IMR-90 (cell line): ENCODE results near the gene CST7. TPM values are rescaled to one million over a fixed set of nuclear protein-coding genes. Genes with fewer than 3 reads are reported as not detected.

Experiments
- ATAC-seq: fragments of 200-7000 bp; cut with Tn5 transposase; 2 replicates; pipeline ENCODE4 v1.9.1; 2020; ENCODE audit warnings: low read depth, mild to moderate bottlenecking, moderate library complexity
- BruUV-seq: library from RNA; stranded (reverse); fragments of 400-500 nt; replicated peaks from 2 replicates; lab custom pipeline; 2021; lab: Mats Ljungman, UMichigan
- CTCF ChIA-PET: fragments of 300-600 bp; formaldehyde crosslinking; extraction: SDS; loops from one replicate; lab custom pipeline; 2021; ENCODE audit warnings: antibody characterized with exemption; lab: Yijun Ruan, JAX
- POLR2A ChIA-PET: fragments of 300-600 bp; sonication (Branson Sonifier 250); formaldehyde crosslinking; loops from one replicate; lab custom pipeline; 2022; ENCODE audit warnings: antibody characterized with exemption; ENCODE audit not compliant: unreplicated experiment; lab: Charles Lee
- DNase-seq: peaks from one replicate; pipeline ENCODE4 v3.0.0; 2013
- H2AFZ ChIP-seq: replicated peaks from 2 replicates; pipeline ENCODE3; 2013; ENCODE audit warnings: low read length, mild to moderate bottlenecking; ENCODE audit not compliant: poor library complexity
- H2AK5ac ChIP-seq: 2 replicates; pipeline ENCODE4 v1.6.1; 2013; ENCODE audit warnings: low read depth, low read length, inconsistent platforms
- H2AK9ac ChIP-seq: replicated peaks from 2 replicates; pipeline ENCODE3; 2013; ENCODE audit warnings: mild to moderate bottlenecking, low read depth, low read length, moderate library complexity; ENCODE audit not compliant: poor library complexity
- H2BK120ac ChIP-seq: 2 replicates; pipeline ENCODE4 v1.6.1; 2013; ENCODE audit warnings: low read depth, low read length, inconsistent platforms
- H2BK15ac ChIP-seq: 3 replicates; pipeline ENCODE4 v1.6.1; 2013; ENCODE audit warnings: low read depth, low read length, inconsistent platforms
- H2BK20ac ChIP-seq: 2 replicates; pipeline ENCODE4 v1.6.1; 2013; ENCODE audit warnings: low read depth, mild to moderate bottlenecking, inconsistent platforms, low read length, moderate library complexity
- H2BK5ac ChIP-seq: 2 replicates; pipeline ENCODE4 v1.6.1; 2013; ENCODE audit warnings: mild to moderate bottlenecking, low read depth, low read length, inconsistent platforms; ENCODE audit not compliant: poor library complexity, severe bottlenecking
- H3K14ac ChIP-seq: replicated peaks from 2 replicates; pipeline ENCODE4 v1.6.1; 2013; ENCODE audit warnings: low read depth, low read length, inconsistent platforms
- H3K18ac ChIP-seq: 2 replicates; pipeline ENCODE4 v1.6.1; 2013; ENCODE audit warnings: low read depth, low read length, control low read depth
- H3K23ac ChIP-seq: 2 replicates; pipeline ENCODE4 v1.6.1; 2013; ENCODE audit warnings: low read depth, low read length, inconsistent platforms
- H3K27ac ChIP-seq: 2 replicates; pipeline ENCODE4 v1.5.1; 2013; ENCODE audit warnings: mild to moderate bottlenecking, control low read depth, low read length; ENCODE audit not compliant: insufficient read depth
- H3K27me3 ChIP-seq: 2 replicates; pipeline ENCODE4 v1.6.1; 2013; ENCODE audit warnings: low read length; ENCODE audit not compliant: control insufficient read depth, insufficient read depth
- H3K36me3 ChIP-seq: 2 replicates; pipeline ENCODE4 v1.6.1; 2013; ENCODE audit warnings: low read length, mixed read lengths; ENCODE audit not compliant: control insufficient read depth, insufficient read depth
- H3K4ac ChIP-seq: 2 replicates; pipeline ENCODE4 v1.6.1; 2013; ENCODE audit warnings: low read depth, low read length, inconsistent platforms
- H3K4me1 ChIP-seq: 2 replicates; pipeline ENCODE4 v1.6.1; 2013; ENCODE audit warnings: low read length, mixed read lengths; ENCODE audit not compliant: control insufficient read depth, insufficient read depth
- H3K4me2 ChIP-seq: 2 replicates; pipeline ENCODE4 v1.6.1; 2013; ENCODE audit warnings: low read depth, mild to moderate bottlenecking, control low read depth, low read length, moderate library complexity
- H3K4me3 ChIP-seq: 2 replicates; pipeline ENCODE4 v1.5.1; 2013; ENCODE audit warnings: low read depth, mild to moderate bottlenecking, control low read depth, low read length, moderate library complexity; ENCODE audit not compliant: insufficient read depth
- H3K56ac ChIP-seq: 2 replicates; pipeline ENCODE4 v1.6.1; 2013; ENCODE audit warnings: low read length, inconsistent platforms; ENCODE audit not compliant: insufficient read depth; ENCODE audit errors: extremely low read depth
- H3K79me1 ChIP-seq, 2 experiments: 2 replicates each; pipeline ENCODE4 v1.6.1; 2013; ENCODE audit warnings: low read length in 2 of 2, inconsistent platforms in 1 of 2, low read depth in 1 of 2
- H3K9ac ChIP-seq: 2 replicates; pipeline ENCODE4 v1.6.1; 2013; ENCODE audit warnings: low read depth, low read length, control low read depth
- H3K9me1 ChIP-seq: 2 replicates; pipeline ENCODE4 v1.6.1; 2013; ENCODE audit warnings: low read length, inconsistent platforms; ENCODE audit not compliant: insufficient read depth
- H3K9me3 ChIP-seq: 2 replicates; pipeline ENCODE4 v1.6.1; 2013; ENCODE audit warnings: low read length; ENCODE audit not compliant: control insufficient read depth, insufficient read depth
- H4K20me1 ChIP-seq: 2 replicates; pipeline ENCODE4 v1.6.1; 2013; ENCODE audit warnings: low read length, inconsistent platforms; ENCODE audit not compliant: insufficient read depth
- H4K5ac ChIP-seq: 2 replicates; pipeline ENCODE4 v1.6.1; 2013; ENCODE audit warnings: mild to moderate bottlenecking, low read depth, low read length, control low read depth
- H4K8ac ChIP-seq, 2 experiments: 2 replicates each; pipeline ENCODE4 v1.6.1; 2013; ENCODE audit warnings: low read depth in 2 of 2, low read length in 2 of 2, control low read depth in 1 of 2, inconsistent platforms in 1 of 2
- H4K91ac ChIP-seq: 2 replicates; pipeline ENCODE4 v1.6.1; 2013; ENCODE audit warnings: low read depth, low read length, inconsistent platforms; ENCODE audit not compliant: insufficient read depth
- BHLHE40 ChIP-seq: fragments of 150-350 bp; IDR thresholded peaks from 2 replicates; pipeline ENCODE4 v1.6.1; 2016; ENCODE audit warnings: mild to moderate bottlenecking, low read depth, low read length
- CEBPB ChIP-seq: IDR thresholded peaks from 2 replicates; pipeline ENCODE4 v1.6.1; 2012; ENCODE audit warnings: low read depth, low read length, improper control_type of control experiment
- CHD1 ChIP-seq: IDR thresholded peaks from 2 replicates; pipeline ENCODE4 v1.6.1; 2012; ENCODE audit warnings: low read depth, low read length, improper control_type of control experiment
- FOS ChIP-seq: fragments of 150-350 bp; IDR thresholded peaks from 2 replicates; pipeline ENCODE4 v1.6.1; 2016; ENCODE audit warnings: low read depth, low read length
- MAFK ChIP-seq: IDR thresholded peaks from 2 replicates; pipeline ENCODE4 v1.6.1; 2012; ENCODE audit warnings: low read depth, low read length, improper control_type of control experiment
- MAZ ChIP-seq: IDR thresholded peaks from 2 replicates; pipeline ENCODE4 v1.6.1; 2012; ENCODE audit warnings: low read depth, mild to moderate bottlenecking, low read length, improper control_type of control experiment, moderate library complexity, borderline replicate concordance
- MXI1 ChIP-seq: IDR thresholded peaks from 2 replicates; pipeline ENCODE4 v1.6.1; 2012; ENCODE audit warnings: low read depth, mild to moderate bottlenecking, low read length, moderate library complexity, borderline replicate concordance
- NFE2L2 ChIP-seq: fragments of 150-350 bp; IDR thresholded peaks from 2 replicates; pipeline ENCODE4 v1.6.1; 2016; ENCODE audit warnings: low read depth, mild to moderate bottlenecking, low read length
- POLR2A ChIP-seq: IDR thresholded peaks from 2 replicates; pipeline ENCODE4 v1.6.1; 2012; ENCODE audit warnings: mild to moderate bottlenecking, low read depth, low read length
- RAD21 ChIP-seq: IDR thresholded peaks from 2 replicates; pipeline ENCODE4 v1.6.1; 2012; ENCODE audit warnings: low read length, improper control_type of control experiment
- RCOR1 ChIP-seq: IDR thresholded peaks from 2 replicates; pipeline ENCODE4 v1.6.1; 2012; ENCODE audit warnings: mild to moderate bottlenecking, low read length, improper control_type of control experiment; ENCODE audit not compliant: insufficient replicate concordance
- RFX5 ChIP-seq: IDR thresholded peaks from 2 replicates; pipeline ENCODE4 v1.8.0; 2012; ENCODE audit warnings: low read depth, mild to moderate bottlenecking, low read length, moderate library complexity
- SMC3 ChIP-seq: fragments of 150-350 bp; IDR thresholded peaks from 2 replicates; pipeline ENCODE4 v1.6.1; 2016; ENCODE audit warnings: low read depth, mild to moderate bottlenecking, antibody characterized with exemption, low read length, moderate library complexity
- WGBS, 2 experiments: methylation state at CpG; one replicate each; pipeline versions ENCODE4 v1.1.5 to v1.1.7; 2013; ENCODE audit warnings: missing lambda C conversion rate in 2 of 2; ENCODE audit not compliant: insufficient read length in 1 of 2; ENCODE audit errors: extremely low coverage in 2 of 2; 5-methylcytosine and 5-hydroxymethylcytosine counted together
- dilution Hi-C: fragments of 300-500 bp; cut with HindIII; formaldehyde crosslinking; loops from one replicate; pipeline ENCODE4 v1.14.3; 2018; ENCODE audit warnings: low sequenced_read_pairs; ENCODE audit not compliant: unreplicated experiment
- in situ Hi-C: fragments of 300-500 bp; cut with MboI; formaldehyde crosslinking; loops from 3 replicates; pipeline ENCODE4 v1.14.3; 2019; ENCODE audit warnings: low sequenced_read_pairs, inconsistent platforms, mixed read lengths
- intact Hi-C: fragments of 100-400 bp; cut with micrococcal nuclease; formaldehyde crosslinking; loops from 2 replicates; pipeline ENCODE4 v1.10.0; 2022
- polyA plus RNA-seq, 3 experiments: library from polyadenylated mRNA; depleted of rRNA; stranded (reverse); fragments of >200 nt; gene quantifications; 2 replicates each; pipeline ENCODE4 v1.2.3, GENCODE V29; 2012; ENCODE audit warnings: low replicate concordance in 1 of 3
- total RNA-seq: library from RNA; depleted of rRNA; stranded (reverse); fragments of >200 nt; gene quantifications from 2 replicates; pipeline ENCODE4 v1.2.3, GENCODE V29; 2012
- TF ChIP-seq, protein P1 (sequence below): conservative IDR thresholded peaks from 2 replicates; pipeline ENCODE4 v1.5.1; 2012; ENCODE audit warnings: mild to moderate bottlenecking, low read depth, low read length, improper control_type of control experiment
- TF ChIP-seq, protein P2 (sequence below): fragments of 150-350 bp; IDR thresholded peaks from 2 replicates; pipeline ENCODE4 v1.6.1; 2016; ENCODE audit warnings: low read depth, mild to moderate bottlenecking, low read length, moderate library complexity, borderline replicate concordance
- TF ChIP-seq, protein P3 (sequence below): fragments of 150-350 bp; IDR thresholded peaks from 2 replicates; pipeline ENCODE4 v1.6.1; 2017; ENCODE audit warnings: mild to moderate bottlenecking, antibody characterized with exemption, low read length, low read depth

CST7 gene
- total and polyA plus RNA-seq, 2 of the 4 experiments (the other 2 are of a cell fraction): not detected

DNA sequence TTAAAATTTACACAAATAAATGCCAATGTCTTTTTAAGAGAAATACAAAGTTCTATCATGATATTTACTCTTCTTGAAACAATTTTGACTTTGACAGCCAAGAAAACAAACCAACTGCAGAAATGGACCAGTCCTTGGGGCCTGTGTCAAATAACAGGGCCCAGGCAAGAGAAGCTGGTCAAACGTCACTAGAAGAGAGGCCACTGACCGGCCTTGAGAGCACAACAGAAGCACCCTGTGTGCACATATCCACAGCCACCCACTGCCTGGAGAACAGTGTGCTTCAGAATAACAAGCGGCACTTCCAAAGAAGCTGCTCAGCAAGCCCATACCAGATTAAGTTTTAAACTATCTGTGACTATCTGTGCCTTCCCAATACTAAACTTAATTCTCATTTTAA lies 28.7 kb downstream of the CST7 start:
- BruUV-seq: no TSS peak
- intact Hi-C loops: no loop called here
- Histone ChIP-seq H3K18ac (no peak overlapping the region), H2AK5ac (no peak overlapping the region), H2BK120ac (no peak overlapping the region), H3K27me3 (no peaks in the 10 kb centered on the region), H3K23ac (no peak overlapping the region), H3K9me3 (peaks cover 7% of the 10 kb centered on the region; the same call in 1 of the 2 replicates), H2AFZ (no peak overlapping the region), H2BK20ac (no peak overlapping the region), H3K27ac (no peak overlapping the region), H3K36me3 (peaks cover 16% of the 10 kb centered on the region), H3K9me1 (no peaks in the 10 kb centered on the region), H4K20me1 (no peaks in the 10 kb centered on the region; the same call in 1 of the 2 replicates), H3K4me2 (no peak overlapping the region), H3K9ac (no peak overlapping the region), H3K4me3 (no peak overlapping the region), H2BK5ac (no peak overlapping the region), H4K5ac (no peak overlapping the region), H3K79me1 (peaks cover 14 to 20% of the 10 kb centered on the region in 2 experiments; a peak in 3 of 4 replicates), H3K4me1 (no peaks in the 10 kb centered on the region), H4K8ac (no peak overlapping the region), H3K56ac (no peak overlapping the region), H3K4ac (no peak overlapping the region), H2AK9ac (no peak overlapping the region), H4K91ac (no peak overlapping the region), H3K14ac (no peak overlapping the region), H2BK15ac (no peak overlapping the region)
- in situ Hi-C loops: loop anchor here (25.0 kb wide), 3 partner anchors 610 to 885 kb away; partner anchors contain the start of genes NINL and ZNF337
- TF ChIP-seq BHLHE40: no peak
- TF ChIP-seq MAZ: no peak
- TF ChIP-seq, protein P1, sequence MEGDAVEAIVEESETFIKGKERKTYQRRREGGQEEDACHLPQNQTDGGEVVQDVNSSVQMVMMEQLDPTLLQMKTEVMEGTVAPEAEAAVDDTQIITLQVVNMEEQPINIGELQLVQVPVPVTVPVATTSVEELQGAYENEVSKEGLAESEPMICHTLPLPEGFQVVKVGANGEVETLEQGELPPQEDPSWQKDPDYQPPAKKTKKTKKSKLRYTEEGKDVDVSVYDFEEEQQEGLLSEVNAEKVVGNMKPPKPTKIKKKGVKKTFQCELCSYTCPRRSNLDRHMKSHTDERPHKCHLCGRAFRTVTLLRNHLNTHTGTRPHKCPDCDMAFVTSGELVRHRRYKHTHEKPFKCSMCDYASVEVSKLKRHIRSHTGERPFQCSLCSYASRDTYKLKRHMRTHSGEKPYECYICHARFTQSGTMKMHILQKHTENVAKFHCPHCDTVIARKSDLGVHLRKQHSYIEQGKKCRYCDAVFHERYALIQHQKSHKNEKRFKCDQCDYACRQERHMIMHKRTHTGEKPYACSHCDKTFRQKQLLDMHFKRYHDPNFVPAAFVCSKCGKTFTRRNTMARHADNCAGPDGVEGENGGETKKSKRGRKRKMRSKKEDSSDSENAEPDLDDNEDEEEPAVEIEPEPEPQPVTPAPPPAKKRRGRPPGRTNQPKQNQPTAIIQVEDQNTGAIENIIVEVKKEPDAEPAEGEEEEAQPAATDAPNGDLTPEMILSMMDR: no peak
- no peak for TF ChIP-seq RCOR1
- no peak for TF ChIP-seq MXI1
- no peak for TF ChIP-seq MAFK
- no peak for TF ChIP-seq CHD1
- no peak for TF ChIP-seq RAD21
- TF ChIP-seq, protein P2, sequence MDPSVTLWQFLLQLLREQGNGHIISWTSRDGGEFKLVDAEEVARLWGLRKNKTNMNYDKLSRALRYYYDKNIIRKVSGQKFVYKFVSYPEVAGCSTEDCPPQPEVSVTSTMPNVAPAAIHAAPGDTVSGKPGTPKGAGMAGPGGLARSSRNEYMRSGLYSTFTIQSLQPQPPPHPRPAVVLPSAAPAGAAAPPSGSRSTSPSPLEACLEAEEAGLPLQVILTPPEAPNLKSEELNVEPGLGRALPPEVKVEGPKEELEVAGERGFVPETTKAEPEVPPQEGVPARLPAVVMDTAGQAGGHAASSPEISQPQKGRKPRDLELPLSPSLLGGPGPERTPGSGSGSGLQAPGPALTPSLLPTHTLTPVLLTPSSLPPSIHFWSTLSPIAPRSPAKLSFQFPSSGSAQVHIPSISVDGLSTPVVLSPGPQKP: no peak
- no peak for TF ChIP-seq RFX5
- TF ChIP-seq, protein P3, sequence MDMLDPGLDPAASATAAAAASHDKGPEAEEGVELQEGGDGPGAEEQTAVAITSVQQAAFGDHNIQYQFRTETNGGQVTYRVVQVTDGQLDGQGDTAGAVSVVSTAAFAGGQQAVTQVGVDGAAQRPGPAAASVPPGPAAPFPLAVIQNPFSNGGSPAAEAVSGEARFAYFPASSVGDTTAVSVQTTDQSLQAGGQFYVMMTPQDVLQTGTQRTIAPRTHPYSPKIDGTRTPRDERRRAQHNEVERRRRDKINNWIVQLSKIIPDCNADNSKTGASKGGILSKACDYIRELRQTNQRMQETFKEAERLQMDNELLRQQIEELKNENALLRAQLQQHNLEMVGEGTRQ: no peak
- no peak for TF ChIP-seq POLR2A
- TF ChIP-seq FOS: no peak
- no peak for TF ChIP-seq CEBPB
- no peak for TF ChIP-seq SMC3
- TF ChIP-seq NFE2L2: no peak
- DNase-seq: no peak
- ATAC-seq: no peak
- dilution Hi-C loops: no loop called here
- ChIA-PET CTCF (no interaction called here), POLR2A (no interaction called here)
- WGBS, 2 experiments: 100% methylated on average over 1 of the region's 3 CpGs; no CpG with 5 or more reads in 1 of the 2 experiments
